GM18502 (cell line): Measurements from ENCODE around the gene GPR160.

Source experiments
- ATAC-seq: cut with Tn5 transposase; IDR thresholded peaks from one replicate; pipeline ENCODE4 v1.9.1; 2021; ENCODE audit warnings: mild to moderate bottlenecking; ENCODE audit not compliant: unreplicated experiment, poor library complexity

GPR160 gene

GRCh38 chr3:170062769-170063168 lies 25.0 kb downstream of the GPR160 start:
- ATAC-seq: no peak

DNA sequence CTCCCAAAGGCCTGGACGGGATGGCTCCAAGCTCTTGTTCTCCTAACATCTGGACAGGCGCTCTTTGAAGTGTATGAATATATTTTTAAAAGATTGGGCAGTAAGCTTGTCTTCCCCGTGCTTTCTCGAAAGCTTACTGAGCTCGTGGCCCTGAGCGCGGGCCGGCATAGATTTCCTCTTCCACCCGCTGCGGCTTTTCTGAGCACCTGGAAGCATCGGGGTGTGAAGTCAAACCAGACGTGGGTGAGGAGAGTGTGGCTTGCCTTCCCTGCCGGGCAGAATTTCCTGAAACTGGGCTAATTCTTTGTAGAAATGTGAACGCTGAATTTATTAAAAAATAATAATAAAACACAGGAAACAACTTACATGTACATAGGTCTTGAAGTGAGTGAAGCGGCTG lies 25.9 kb downstream of the GPR160 start:
- no peak for ATAC-seq

- ATAC-seq: no peak
Observed at GRCh38 chr3:170064108-170064507, 26.3 kb downstream of the GPR160 start.

DNA sequence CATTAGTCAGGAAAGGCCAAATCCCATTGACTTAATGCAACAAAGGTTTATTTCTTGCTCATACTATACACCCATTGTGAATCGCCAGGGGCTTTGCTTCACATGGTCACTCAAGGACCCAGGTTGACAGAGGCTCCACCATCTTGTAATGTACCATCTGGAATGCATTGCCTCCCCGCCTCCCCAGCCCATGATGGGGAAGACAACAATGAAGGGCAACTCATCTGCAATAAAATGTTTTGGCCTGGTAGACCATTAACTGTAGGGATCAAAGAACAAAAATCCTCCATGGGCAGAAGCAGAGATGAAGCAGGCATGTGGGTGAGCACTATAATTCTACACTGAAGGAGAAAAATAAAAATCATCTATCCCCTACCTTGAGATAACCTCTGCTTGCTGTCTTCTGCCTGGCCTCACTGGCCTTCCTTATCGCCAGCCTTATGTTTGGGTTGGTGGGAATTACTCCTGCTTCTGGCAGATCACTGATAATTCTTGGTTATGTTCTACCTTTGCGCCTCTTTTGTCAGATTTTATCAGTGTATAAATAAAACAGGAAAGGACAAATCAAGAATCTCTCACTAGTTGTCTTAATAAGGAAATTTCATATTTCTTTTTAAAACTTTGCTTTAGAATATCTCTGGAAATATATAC lies 37.8 kb downstream of the GPR160 start:
- ATAC-seq: no peak

GRCh38 chr3:170076715-170077238 lies 39.0 kb downstream of the GPR160 start:
- ATAC-seq: no peak

DNA sequence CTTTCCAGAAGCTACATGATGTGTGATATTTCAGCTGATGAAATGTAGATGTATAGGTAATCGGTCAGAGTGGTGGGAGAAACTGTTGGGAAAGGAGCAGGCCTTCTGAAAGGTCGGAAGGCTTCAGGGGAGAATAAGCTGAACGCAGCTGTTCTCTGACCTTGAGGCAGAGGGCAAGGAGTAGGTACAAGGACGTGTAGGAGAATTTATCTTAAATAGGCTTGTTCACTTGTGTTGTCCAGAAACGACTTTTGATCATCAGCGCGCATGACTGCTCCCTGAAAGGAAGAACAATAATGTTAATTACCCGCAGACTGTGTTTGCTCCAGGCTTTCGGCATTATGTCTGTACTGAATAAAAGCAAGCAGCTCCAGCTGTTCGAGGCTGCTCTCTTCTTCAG lies 39.6 kb downstream of the GPR160 start:
- ATAC-seq: no peak

DNA sequence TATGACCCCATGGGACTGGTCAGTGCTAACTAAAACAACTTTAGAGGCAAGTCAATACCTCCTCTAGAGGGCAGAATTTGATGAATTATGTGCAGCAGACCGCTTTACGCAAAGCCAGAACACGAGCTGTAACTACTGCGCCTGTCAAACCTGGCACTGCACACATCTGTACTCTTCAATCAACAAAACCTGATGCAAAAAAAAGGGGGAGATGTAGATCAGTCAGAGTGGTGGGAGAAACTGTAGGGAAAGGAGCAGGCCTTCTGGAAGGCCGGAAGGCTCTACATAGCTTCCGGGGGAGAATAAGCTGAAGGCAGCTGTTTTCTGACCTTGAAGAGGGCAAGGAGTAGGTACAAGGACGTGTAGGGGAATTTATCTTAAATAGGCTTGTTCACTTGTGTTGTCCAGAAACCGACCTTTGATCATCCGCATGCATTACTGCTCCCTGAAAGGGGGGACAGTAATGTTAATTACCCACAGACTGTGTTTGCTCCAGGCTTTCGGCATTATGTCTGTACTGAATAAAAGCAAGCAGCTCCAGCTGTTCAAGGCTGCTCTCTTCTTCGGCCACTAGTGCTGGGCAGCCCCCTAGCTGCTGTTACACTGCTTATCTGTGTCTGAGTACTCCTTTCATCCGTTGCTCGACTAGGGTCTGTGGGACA lies 41.0 kb downstream of the GPR160 start:
- no peak for ATAC-seq

DNA sequence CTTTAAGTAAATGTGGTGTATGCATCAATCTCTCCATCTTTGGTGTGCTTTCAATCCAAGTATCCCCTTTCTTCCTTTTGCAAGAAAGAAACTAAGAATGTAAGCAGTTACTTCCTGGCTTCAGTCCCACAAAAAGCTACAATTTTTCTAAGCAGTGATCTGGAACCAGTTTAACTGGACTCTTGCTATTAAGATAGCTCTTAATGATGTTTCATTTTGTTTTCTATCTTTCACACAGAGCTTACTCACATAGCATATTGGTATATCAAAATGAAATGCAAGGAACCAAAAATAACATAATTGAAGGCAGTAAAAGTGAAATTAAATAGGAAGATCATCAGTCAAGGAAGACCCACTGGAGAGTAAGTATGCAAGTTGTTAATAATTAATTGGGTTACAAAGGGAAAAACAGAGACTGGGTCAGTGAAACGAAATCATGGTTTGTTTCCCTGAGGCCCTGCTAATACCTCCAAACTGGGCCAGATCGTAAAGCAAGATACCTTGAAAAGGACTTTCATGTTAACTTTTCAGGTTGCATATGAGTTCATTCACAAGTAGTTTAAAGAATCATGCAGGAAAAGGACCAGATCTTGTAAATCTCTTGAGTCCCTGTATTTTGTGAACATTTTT lies 41.9 kb downstream of the GPR160 start:
- no peak for ATAC-seq

- ATAC-seq: no peak
Observed at GRCh38 chr3:170080605-170081004, 42.8 kb downstream of the GPR160 start.

GRCh38 chr3:170081079-170081741 lies 43.4 kb downstream of the GPR160 start:
- ATAC-seq: no peak

- peak; percentile 54 for ATAC-seq
Observed at GRCh38 chr3:170083343-170083742, 45.5 kb downstream of the GPR160 start.

- no peak for ATAC-seq
Observed at GRCh38 chr3:170085396-170085795, 47.6 kb downstream of the GPR160 start.

DNA sequence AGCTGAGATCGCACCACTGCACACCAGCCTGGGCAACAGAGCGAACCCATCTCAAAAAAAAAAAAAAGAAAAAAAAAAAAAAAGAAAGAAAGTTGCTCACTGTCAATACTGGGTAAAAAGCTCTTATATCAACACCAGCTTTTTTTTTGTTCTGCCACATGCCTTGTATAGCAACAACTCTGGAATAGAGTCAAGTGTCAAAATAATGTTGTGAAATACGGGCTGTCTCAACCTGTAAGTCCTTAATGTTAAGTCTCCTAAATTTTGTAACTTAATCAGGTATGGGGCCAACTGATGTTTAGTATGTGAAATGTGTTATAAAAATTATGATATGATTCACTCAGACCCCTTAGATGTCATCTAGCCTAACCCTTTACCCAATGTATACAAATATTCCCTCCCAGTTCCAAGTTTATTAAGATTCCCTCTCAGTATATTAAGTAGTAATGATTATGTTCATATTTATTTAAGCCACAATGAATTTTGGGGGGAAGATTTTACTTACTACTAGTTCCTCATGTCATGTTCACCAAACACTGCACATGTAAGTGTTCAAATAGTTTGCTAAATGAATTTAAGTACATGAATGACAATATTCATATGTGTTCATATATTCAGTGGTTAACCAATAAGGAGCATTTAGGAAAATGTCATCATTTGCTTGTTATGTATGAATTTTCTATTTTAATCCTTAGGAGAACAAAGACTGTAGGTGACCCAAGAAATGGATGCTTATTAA lies 52.2 kb downstream of the GPR160 start:
- no peak for ATAC-seq

DNA sequence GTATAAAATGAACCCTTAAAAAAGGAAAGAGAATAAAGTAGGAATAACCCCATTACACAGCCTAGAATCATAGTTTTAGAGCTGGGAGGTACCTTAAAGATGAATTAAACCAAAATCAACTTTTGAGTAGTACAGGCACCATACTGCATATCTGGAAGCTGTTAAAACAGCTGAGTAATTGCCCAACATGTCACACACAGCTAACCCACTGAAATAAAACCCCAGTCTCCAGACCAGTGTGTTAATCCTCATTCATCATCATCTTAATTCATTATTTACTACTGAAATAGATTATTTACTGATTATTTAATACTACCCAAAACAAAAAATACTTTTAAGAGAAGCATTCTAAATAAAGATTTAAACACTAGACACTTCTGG lies 52.8 kb downstream of the GPR160 start:
- ATAC-seq: no peak

DNA sequence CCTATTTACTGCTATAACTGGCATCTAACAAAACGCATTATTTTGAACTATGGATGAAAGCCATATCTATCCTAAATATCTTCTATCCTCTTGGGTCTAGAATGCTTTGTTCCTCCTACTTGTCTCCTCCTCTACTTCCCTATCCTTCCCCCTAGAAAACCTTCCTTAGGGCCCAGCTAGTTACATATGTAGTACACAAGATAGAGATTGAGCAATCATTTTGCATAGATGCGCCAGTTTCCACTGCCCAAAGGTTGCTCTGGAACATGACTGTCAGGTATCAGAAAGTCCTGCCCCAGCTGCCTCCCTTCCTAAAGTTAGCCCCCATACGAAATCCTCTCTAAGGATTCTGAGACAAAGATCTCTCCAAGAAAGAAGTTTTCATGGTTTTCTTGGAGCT lies 55.1 kb downstream of the GPR160 start:
- no peak for ATAC-seq

DNA sequence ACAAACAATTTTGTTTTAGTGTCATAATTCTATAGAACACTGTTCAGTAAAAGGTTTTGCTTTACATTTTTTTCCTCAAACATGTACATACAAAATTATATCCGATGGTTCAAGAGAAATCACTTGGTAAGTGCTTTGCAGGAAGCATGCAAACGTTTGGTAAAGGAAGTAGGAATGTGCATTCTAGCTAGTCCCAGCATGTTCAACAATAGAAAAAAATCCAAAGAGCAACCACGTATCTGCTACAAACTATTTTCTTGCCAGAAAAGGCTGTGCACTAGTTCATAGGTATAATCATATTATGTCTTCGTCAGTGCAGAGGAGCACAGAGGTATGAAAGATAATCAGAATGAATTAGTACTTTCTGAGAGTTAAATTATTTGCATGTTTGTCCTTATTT lies 58.0 kb downstream of the GPR160 start:
- no peak for ATAC-seq

- ATAC-seq: peak; percentile 41
Observed at GRCh38 chr3:170096342-170096741, 58.5 kb downstream of the GPR160 start.

- ATAC-seq: peak; percentile 42
Observed at GRCh38 chr3:170098753-170099152, 61.0 kb downstream of the GPR160 start.

GRCh38 chr3:170100944-170101343 lies 63.1 kb downstream of the GPR160 start:
- no peak for ATAC-seq

DNA sequence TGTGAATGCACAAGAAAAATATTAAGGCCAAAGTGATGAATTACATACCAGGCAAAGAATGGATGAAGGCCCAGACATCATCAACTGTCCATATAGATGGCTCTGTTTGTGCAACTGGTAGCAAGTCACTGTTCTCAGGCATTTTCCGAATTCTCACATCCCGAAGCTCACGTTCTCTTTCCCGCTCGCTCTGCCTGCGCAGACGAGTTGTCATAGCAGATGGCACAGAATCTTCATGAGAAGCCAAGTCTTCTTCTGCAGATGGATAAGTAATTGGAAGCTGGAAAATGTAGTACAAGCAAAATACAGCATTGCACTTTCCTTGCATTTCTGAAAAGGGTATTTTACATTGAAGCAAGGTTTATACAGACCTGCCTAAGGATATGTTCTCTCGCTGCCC lies 64.6 kb downstream of the GPR160 start:
- ATAC-seq: no peak
